Loucy (cell line): ENCODE results near the gene UGT3A1.

Experiments used
- H2AFZ ChIP-seq: fragments of 200-600 bp; sonication (generic); 2 replicates; pipeline ENCODE4 v1.6.0; 2016; ENCODE audit warnings: antibody characterized with exemption, mild to moderate bottlenecking, low read length, moderate library complexity
- H3F3A ChIP-seq: fragments of 200-600 bp; 2 replicates; pipeline ENCODE4 v1.6.0; 2016; ENCODE audit warnings: antibody characterized with exemption, low read depth, mild to moderate bottlenecking
- H3K27me3 ChIP-seq: fragments of 200-600 bp; sonication (generic); 2 replicates; pipeline ENCODE4 v1.6.1; 2014; ENCODE audit warnings: low read length, mild to moderate bottlenecking; ENCODE audit not compliant: insufficient read depth, poor library complexity, severe bottlenecking
- H3K36me3 ChIP-seq: fragments of 200-600 bp; sonication (generic); 2 replicates; pipeline ENCODE4 v1.6.1; 2016; ENCODE audit warnings: low read length; ENCODE audit not compliant: insufficient read depth
- H3K4me1 ChIP-seq: fragments of 200-600 bp; sonication (generic); 2 replicates; pipeline ENCODE4 v1.5.1; 2014; ENCODE audit warnings: low read length, mild to moderate bottlenecking; ENCODE audit not compliant: insufficient read depth, poor library complexity, severe bottlenecking
- H3K4me2 ChIP-seq: fragments of 200-600 bp; sonication (generic); 2 replicates; pipeline ENCODE4 v1.6.0; 2014; ENCODE audit warnings: antibody characterized with exemption, low read length, low read depth, mild to moderate bottlenecking; ENCODE audit not compliant: poor library complexity, severe bottlenecking
- H3K4me3 ChIP-seq: fragments of 200-600 bp; sonication (generic); 2 replicates; pipeline ENCODE4 v1.5.1; 2014; ENCODE audit warnings: low read length, mild to moderate bottlenecking, mixed read lengths; ENCODE audit not compliant: poor library complexity, severe bottlenecking
- H3K79me2 ChIP-seq: fragments of 200-600 bp; sonication (generic); 2 replicates; pipeline ENCODE4 v1.6.1; 2014; ENCODE audit warnings: low read length; ENCODE audit not compliant: insufficient read depth
- H3K9ac ChIP-seq: fragments of 200-600 bp; sonication (generic); 2 replicates; pipeline ENCODE4 v1.6.0; 2014; ENCODE audit warnings: mild to moderate bottlenecking, low read depth, low read length, moderate library complexity; ENCODE audit not compliant: poor library complexity, severe bottlenecking
- H3K9me2 ChIP-seq: fragments of 200-600 bp; sonication (generic); replicated peaks from 2 replicates; pipeline ENCODE4 v1.6.1; 2016; ENCODE audit warnings: low read depth, low read length, mixed read lengths
- H3K9me3 ChIP-seq: fragments of 200-600 bp; sonication (generic); 2 replicates; pipeline ENCODE4 v1.6.1; 2014; ENCODE audit warnings: mild to moderate bottlenecking, antibody characterized with exemption, low read length, low read depth; ENCODE audit not compliant: insufficient read depth
- H4K20me1 ChIP-seq: fragments of 200-600 bp; sonication (generic); 2 replicates; pipeline ENCODE4 v1.6.0; 2014; ENCODE audit warnings: antibody characterized with exemption, low read length, mild to moderate bottlenecking; ENCODE audit not compliant: insufficient read depth, poor library complexity, severe bottlenecking
- EZH2phosphoT487 ChIP-seq: fragments of 200-600 bp; IDR thresholded peaks from 2 replicates; pipeline ENCODE4 v1.6.1; 2018; ENCODE audit warnings: antibody characterized with exemption, mild to moderate bottlenecking, moderate library complexity, borderline replicate concordance
- TF ChIP-seq, protein P1 (sequence below): fragments of 200-600 bp; sonication (generic); conservative IDR thresholded peaks from 2 replicates; pipeline ENCODE4 v1.5.1; 2014; ENCODE audit warnings: mild to moderate bottlenecking, antibody characterized with exemption, low read length

UGT3A1 gene

DNA sequence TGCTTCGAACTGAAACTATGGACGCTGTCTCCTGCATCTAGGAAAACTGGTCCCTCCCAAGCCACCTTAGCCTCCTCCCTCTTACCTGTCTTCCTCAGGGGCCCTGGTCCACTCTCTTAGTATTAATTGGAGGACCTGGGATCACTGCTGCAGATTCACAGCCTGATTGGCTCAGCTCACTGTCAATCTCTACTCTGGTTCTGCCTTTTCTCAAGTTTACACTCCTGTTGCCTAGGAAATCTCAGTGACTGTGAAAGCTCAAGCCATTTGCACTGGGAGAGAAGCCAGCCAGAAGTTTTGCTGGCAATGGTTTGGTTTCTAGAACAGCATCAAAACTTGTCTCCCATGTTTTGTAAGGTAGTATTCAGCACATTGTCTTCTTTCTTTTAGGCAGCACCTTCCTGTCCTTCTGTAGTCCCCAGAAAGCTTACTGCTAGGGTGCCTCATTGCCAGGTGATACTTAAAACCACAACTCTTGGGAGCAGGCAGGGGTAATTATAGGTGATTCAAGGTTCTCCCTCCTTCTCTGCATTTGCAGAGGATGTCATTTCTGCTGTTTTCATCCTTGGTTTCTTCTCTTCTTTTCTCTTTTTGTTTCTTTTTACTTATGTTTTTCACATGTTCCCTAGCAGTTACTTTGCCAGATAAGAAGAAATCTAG is 52.5 kb downstream of the UGT3A1 start, which contains the start of gene CAPSL:
Gene CAPSL, minus strand, starts transcription at position 55 of the 660 bp plus-strand sequence. CDS start 17,502 bp downstream, outside the sequence.
- no peak for TF ChIP-seq EZH2phosphoT487
- TF ChIP-seq, protein P1, sequence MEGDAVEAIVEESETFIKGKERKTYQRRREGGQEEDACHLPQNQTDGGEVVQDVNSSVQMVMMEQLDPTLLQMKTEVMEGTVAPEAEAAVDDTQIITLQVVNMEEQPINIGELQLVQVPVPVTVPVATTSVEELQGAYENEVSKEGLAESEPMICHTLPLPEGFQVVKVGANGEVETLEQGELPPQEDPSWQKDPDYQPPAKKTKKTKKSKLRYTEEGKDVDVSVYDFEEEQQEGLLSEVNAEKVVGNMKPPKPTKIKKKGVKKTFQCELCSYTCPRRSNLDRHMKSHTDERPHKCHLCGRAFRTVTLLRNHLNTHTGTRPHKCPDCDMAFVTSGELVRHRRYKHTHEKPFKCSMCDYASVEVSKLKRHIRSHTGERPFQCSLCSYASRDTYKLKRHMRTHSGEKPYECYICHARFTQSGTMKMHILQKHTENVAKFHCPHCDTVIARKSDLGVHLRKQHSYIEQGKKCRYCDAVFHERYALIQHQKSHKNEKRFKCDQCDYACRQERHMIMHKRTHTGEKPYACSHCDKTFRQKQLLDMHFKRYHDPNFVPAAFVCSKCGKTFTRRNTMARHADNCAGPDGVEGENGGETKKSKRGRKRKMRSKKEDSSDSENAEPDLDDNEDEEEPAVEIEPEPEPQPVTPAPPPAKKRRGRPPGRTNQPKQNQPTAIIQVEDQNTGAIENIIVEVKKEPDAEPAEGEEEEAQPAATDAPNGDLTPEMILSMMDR: no peak
- peaks cover 8% of the 10 kb centered on the region for H3K4me1 ChIP-seq
- H3K79me2 ChIP-seq: no peaks in the 10 kb centered on the region
- H3K27me3 ChIP-seq: no peaks in the 10 kb centered on the region
- no peaks in the 10 kb centered on the region for H3K36me3 ChIP-seq
- H3F3A ChIP-seq: no peaks in the 10 kb centered on the region
- H3K9me2 ChIP-seq: no peaks in the 10 kb centered on the region
- H3K9me3 ChIP-seq: no peaks in the 10 kb centered on the region
- H4K20me1 ChIP-seq: no peaks in the 10 kb centered on the region
- no peak within 1 kb of the TSS for H3K4me2 ChIP-seq
- H2AFZ ChIP-seq: no peak within 1 kb of the TSS
- no peak within 1 kb of the TSS for H3K4me3 ChIP-seq
- H3K9ac ChIP-seq: no peak within 1 kb of the TSS

DNA sequence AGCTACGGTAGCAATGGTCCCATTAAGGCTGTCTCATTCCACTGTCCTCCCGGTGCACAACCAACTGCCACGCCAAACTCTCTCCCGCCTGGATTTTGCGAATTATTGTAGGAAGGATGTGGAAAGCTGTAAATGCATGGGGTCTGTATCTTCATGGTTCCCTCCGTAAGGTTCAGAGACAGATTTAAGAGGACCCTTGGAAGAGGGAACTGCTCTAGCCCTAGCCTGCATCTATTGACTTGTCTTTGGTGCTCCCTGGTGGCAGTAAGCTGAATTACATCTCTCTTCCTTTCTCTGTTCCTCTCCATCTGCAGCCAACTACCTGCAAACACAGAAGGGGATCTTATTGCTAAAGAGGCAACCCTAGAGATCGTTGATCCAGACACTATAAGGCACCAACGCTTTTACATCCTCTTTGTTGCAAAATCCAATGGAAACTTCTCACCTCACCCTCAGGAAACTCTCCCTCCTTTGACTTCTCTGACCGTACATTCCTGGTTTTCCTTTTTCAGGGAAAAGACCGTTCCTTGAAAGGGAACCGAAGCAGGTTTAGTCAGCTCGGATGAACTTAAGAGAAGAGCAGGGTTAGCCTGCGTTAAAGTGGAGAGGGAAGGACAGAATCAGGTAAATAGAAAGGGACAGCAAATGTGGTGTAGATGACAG is 64.7 kb downstream of the UGT3A1 start:
- TF ChIP-seq EZH2phosphoT487: no peak
- TF ChIP-seq, protein P1: peak; percentile 91
- Histone ChIP-seq H3K9me2 (no peaks in the 10 kb centered on the region), H3K9me3 (no peaks in the 10 kb centered on the region), H3K4me1 (peaks cover 12% of the 10 kb centered on the region), H3K36me3 (no peaks in the 10 kb centered on the region), H3K9ac (no peak overlapping the region), H3K79me2 (no peaks in the 10 kb centered on the region), H3K4me3 (no peak overlapping the region), H2AFZ (0 out of 2 replicates have a peak overlapping the region, but pooled peaks have one; percentile 31), H3K27me3 (no peaks in the 10 kb centered on the region), H3F3A (no peaks in the 10 kb centered on the region), H4K20me1 (no peaks in the 10 kb centered on the region), H3K4me2 (peak overlapping the region; percentile 42)

DNA sequence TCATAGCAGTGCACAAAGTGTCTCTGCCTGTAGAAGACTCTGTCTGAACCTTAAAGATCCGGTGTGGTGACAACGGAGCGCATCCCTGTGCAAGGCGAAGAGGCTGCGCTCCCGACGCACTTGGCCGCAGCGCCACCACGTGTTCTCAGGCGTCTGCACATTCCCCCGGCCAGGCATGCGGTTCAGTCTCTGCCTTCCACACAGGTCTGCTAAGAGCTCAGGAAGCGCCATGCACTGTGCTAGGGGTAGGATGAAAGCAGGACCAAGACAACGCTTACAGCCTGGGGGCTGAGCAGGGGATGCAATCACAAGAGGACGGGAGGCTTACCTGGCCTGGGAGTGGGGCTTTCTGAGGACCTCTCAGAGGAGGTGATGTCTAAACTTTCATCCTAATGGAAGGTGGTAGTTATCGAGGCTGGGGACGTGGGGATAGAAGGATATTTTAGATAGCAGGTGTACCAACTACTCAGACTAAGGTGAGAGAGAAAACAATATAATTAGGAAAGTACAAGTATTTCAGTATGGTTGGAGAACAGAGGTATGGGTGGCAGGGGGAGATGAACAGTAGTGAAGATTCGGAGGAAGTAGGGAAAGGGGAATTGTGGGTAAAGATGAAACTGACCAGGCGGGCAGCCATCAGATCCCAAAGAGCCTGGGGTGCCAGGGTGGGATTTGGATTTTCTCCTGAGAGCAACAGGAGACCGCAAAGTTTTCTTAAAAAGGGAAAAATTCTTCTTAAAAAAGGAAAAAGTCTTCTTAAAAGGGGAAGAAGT is 66.1 kb downstream of the UGT3A1 start:
- Histone ChIP-seq H2AFZ (peak overlapping the region; percentile 91), H3K4me1 (peaks cover 12% of the 10 kb centered on the region), H3K4me2 (peak overlapping the region; percentile 71), H3K9ac (no peak overlapping the region), H3K27me3 (no peaks in the 10 kb centered on the region), H3K9me2 (no peaks in the 10 kb centered on the region), H3K79me2 (no peaks in the 10 kb centered on the region), H3K9me3 (no peaks in the 10 kb centered on the region), H4K20me1 (no peaks in the 10 kb centered on the region), H3K36me3 (no peaks in the 10 kb centered on the region), H3K4me3 (peak overlapping the region; percentile 62), H3F3A (no peaks in the 10 kb centered on the region)
- no peak for TF ChIP-seq EZH2phosphoT487
- TF ChIP-seq, protein P1: peak; percentile 88
